Measurements from ENCODE around the gene CALCR. TPM values are rescaled to one million over a fixed set of nuclear protein-coding genes. Genes with fewer than 3 reads are reported as not detected.

The CALCR gene
- total RNA-seq, 2 donors from 2014 or later = 0.45 TPM; not detected in 1

- H3K36me3 ChIP-seq = no peaks in the 10 kb centered on the region
- no peaks in the 10 kb centered on the region for H3K4me1 ChIP-seq (replicated peaks)
- H3K27ac ChIP-seq = no peak overlapping the region
- no peak overlapping the region for H3K4me3 ChIP-seq
- TF ChIP-seq CTCF (IDR thresholded peaks at IDR 0.05) (no peak), POLR2A (IDR thresholded peaks at IDR 0.05) (no peak), POLR2AphosphoS5 (IDR thresholded peaks at IDR 0.05) (no peak)
- no peaks in the 10 kb centered on the region for H3K27me3 ChIP-seq (replicated peaks; ENCODE audit: insufficient read depth)
- no peak for DNase-seq (ENCODE audit: low spot score)
- intact Hi-C loops (cut with DNase I) = no loop called here
- no peaks in the 10 kb centered on the region for H3K9me3 ChIP-seq
- WGBS = 71% methylated on average over 2 of the region's 2 CpGs
Observed at GRCh38 chr7:93544691-93545090, 29.8 kb downstream of the CALCR start.

GRCh38 chr7:93538061-93538460, 36.5 kb downstream of the CALCR start:
- TF ChIP-seq POLR2AphosphoS5 (IDR thresholded peaks at IDR 0.05) (no peak), CTCF (IDR thresholded peaks at IDR 0.05) (no peak), POLR2A (IDR thresholded peaks at IDR 0.05) (no peak)
- no peaks in the 10 kb centered on the region for H3K36me3 ChIP-seq
- no peak overlapping the region for H3K4me3 ChIP-seq
- 12% methylated on average over 1 of the region's 1 CpG for WGBS
- no peak overlapping the region for H3K27ac ChIP-seq
- intact Hi-C loops (cut with DNase I) = no loop called here
- no peaks in the 10 kb centered on the region for H3K4me1 ChIP-seq (replicated peaks)
- no peaks in the 10 kb centered on the region for H3K27me3 ChIP-seq (replicated peaks; ENCODE audit: insufficient read depth)
- no peak for DNase-seq (ENCODE audit: low spot score)
- no peaks in the 10 kb centered on the region for H3K9me3 ChIP-seq

GRCh38 chr7:93535616-93536015, 38.9 kb downstream of the CALCR start:
- Histone ChIP-seq H3K27ac (no peak overlapping the region), H3K4me3 (no peak overlapping the region), H3K27me3 (replicated peaks; ENCODE audit: insufficient read depth) (no peaks in the 10 kb centered on the region), H3K36me3 (no peaks in the 10 kb centered on the region), H3K4me1 (replicated peaks) (no peaks in the 10 kb centered on the region), H3K9me3 (no peaks in the 10 kb centered on the region)
- no peak for DNase-seq (ENCODE audit: low spot score)
- TF ChIP-seq POLR2A (IDR thresholded peaks at IDR 0.05) (no peak), POLR2AphosphoS5 (IDR thresholded peaks at IDR 0.05) (no peak), CTCF (IDR thresholded peaks at IDR 0.05) (no peak)
- intact Hi-C loops (cut with DNase I) = no loop called here

- DNase-seq (ENCODE audit: low spot score) = no peak
- Histone ChIP-seq H3K9me3 (no peaks in the 10 kb centered on the region), H3K36me3 (no peaks in the 10 kb centered on the region), H3K27me3 (replicated peaks; ENCODE audit: insufficient read depth) (peaks cover 2% of the 10 kb centered on the region), H3K27ac (no peak overlapping the region), H3K4me3 (no peak overlapping the region), H3K4me1 (replicated peaks) (no peaks in the 10 kb centered on the region)
- TF ChIP-seq CTCF (IDR thresholded peaks at IDR 0.05) (no peak), POLR2AphosphoS5 (IDR thresholded peaks at IDR 0.05) (no peak), POLR2A (IDR thresholded peaks at IDR 0.05) (no peak)
- intact Hi-C loops (cut with DNase I) = no loop called here
Observed at GRCh38 chr7:93530701-93531100, 43.8 kb downstream of the CALCR start.

- H3K4me3 ChIP-seq = no peak overlapping the region
- no peaks in the 10 kb centered on the region for H3K36me3 ChIP-seq
- H3K4me1 ChIP-seq (replicated peaks) = no peaks in the 10 kb centered on the region
- H3K9me3 ChIP-seq = no peaks in the 10 kb centered on the region
- H3K27ac ChIP-seq = no peak overlapping the region
- TF ChIP-seq POLR2A (IDR thresholded peaks at IDR 0.05) (no peak), CTCF (IDR thresholded peaks at IDR 0.05) (no peak), POLR2AphosphoS5 (IDR thresholded peaks at IDR 0.05) (no peak)
- DNase-seq (ENCODE audit: low spot score) = no peak
- intact Hi-C loops (cut with DNase I) = no loop called here
- H3K27me3 ChIP-seq (replicated peaks; ENCODE audit: insufficient read depth) = no peaks in the 10 kb centered on the region
- WGBS = 86% methylated on average over 4 of the region's 4 CpGs
Observed at GRCh38 chr7:93516834-93517233, 57.7 kb downstream of the CALCR start.

Data from prostate gland (tissue), 2 donors.